ENCODE measurements around the gene KREMEN1. TPM values are rescaled to one million over a fixed set of nuclear protein-coding genes. Genes with fewer than 3 reads are reported as not detected.
A peak's percentile ranks its signal among the peaks of the same experiment; 100 is the strongest.

KREMEN1 gene
- total RNA-seq, 1 donor from 2014 or later, result 23.3 TPM

DNA sequence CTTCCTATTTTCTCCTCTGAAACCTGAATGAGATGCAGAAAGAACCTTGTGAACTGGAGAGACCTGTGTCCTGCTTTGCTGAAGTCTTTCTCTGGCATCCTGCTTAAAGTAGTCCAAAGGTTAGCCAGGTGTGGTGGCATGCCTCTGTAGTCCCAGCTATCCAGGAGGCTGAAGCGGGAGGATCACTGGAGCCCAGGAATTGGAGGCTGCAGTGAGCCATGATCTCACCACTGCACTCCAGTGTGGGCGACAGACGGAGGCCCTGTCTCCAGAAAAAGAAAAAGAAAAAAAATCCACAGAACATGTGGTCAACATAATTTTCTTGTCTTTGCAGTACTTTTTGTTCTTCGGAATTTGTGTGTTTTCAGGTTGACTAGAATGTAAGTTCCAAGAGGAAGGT lies 2.3 kb upstream of the KREMEN1 start:
- TF ChIP-seq, protein P1, sequence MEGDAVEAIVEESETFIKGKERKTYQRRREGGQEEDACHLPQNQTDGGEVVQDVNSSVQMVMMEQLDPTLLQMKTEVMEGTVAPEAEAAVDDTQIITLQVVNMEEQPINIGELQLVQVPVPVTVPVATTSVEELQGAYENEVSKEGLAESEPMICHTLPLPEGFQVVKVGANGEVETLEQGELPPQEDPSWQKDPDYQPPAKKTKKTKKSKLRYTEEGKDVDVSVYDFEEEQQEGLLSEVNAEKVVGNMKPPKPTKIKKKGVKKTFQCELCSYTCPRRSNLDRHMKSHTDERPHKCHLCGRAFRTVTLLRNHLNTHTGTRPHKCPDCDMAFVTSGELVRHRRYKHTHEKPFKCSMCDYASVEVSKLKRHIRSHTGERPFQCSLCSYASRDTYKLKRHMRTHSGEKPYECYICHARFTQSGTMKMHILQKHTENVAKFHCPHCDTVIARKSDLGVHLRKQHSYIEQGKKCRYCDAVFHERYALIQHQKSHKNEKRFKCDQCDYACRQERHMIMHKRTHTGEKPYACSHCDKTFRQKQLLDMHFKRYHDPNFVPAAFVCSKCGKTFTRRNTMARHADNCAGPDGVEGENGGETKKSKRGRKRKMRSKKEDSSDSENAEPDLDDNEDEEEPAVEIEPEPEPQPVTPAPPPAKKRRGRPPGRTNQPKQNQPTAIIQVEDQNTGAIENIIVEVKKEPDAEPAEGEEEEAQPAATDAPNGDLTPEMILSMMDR (IDR thresholded peaks at IDR 0.05), result no peak
- DNase-seq (no peak), ATAC-seq (no peak)
- Histone ChIP-seq H3K27me3 (no peaks in the 10 kb centered on the region), H3K36me3 (no peaks in the 10 kb centered on the region), H3K9me3 (no peaks in the 10 kb centered on the region), H3K4me1 (peaks cover 26% of the 10 kb centered on the region), H3K27ac (no peak overlapping the region), H3K4me3 (no peak overlapping the region)
- intact Hi-C loops (cut with DNase I), result no loop called here

DNA sequence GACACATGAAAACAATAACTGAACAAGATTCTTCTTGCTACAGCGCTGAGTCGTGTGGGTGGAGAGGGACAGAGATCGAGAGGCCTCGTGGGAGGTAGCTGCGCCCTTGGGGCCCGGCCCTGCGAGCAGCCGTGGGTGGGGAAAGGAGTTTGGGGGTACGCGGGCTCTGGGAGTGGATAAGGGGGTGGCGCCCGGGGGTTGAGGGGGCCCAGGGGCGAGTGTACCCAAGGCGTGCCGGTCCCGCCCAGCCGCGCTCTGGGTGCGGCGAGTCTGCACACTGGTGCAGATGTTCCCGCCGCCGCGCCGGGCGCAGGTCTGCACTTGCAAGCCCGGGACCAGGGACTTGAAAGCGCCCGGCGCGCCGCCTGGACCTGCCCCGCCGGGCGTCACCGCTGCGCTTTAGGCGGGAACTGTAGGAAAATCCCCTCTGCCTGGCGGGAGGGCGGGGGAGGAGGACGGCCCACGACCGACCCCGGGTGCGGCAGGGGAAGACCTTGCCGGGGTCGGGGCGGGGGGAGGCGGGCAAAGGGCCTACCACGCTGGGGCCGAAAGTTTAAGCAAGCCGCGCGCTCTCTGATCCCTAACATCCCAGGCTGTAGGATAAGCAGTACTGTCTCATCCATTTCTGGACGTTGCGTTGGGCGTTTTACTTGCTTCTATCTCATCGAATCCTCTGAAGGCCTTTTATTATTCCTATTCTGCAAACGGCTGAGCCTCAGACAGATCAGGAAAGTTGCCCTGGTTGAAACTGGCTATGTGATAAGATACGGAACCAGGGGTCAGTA lies 1.4 kb upstream of the KREMEN1 start:
- TF ChIP-seq, protein P1 (IDR thresholded peaks at IDR 0.05), result no peak
- peak; percentile 83 for DNase-seq
- H3K9me3 ChIP-seq, result no peaks in the 10 kb centered on the region
- H3K27me3 ChIP-seq, result no peaks in the 10 kb centered on the region
- intact Hi-C loops (cut with DNase I), result no loop called here
- peaks cover 26% of the 10 kb centered on the region for H3K4me1 ChIP-seq
- no peak overlapping the region for H3K27ac ChIP-seq
- peak overlapping the region; percentile 53 for H3K4me3 ChIP-seq
- peak; percentile 21 for ATAC-seq
- H3K36me3 ChIP-seq, result no peaks in the 10 kb centered on the region

DNA sequence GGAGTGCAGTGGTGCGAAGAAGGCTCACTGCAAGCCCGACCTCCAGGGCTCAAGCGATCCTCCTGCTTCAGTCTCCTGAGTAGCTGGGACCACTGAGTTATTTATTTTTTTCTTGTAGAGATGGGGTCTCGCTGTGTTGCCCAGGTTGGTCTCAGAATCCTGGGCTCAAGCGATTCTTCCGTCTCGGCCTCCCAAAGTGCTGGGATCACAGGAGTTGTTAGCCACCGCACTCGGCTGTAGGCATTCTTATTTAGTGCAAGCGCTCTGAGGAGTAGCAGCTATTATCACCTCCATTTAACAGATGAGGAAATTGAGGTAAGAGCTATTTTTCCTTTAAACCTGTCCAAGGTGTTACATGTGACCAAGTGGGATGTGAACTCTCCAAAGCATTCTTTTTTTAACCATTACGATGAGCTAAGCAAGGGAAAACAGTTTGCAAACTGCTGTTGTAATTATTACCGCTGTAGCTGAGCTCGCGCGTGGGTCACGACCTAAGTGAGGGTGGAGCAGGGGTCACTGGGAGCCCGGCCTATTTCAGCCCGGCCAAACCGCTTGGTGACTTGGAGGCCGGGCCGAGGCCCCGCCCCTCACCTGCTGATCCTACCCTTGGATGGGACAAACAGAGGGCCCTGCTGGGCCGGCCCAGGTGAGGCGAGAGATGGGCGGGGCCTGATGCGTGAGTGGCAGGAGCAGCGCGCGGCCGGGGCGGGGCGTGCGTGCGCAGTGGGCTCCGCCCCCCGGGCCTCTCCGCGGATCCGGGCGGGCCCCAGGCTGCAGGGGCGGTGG lies 449 bp upstream of the KREMEN1 start:
- H3K27ac ChIP-seq, result no peak overlapping the region
- peak; percentile 97 for ATAC-seq
- H3K4me1 ChIP-seq, result peaks cover 26% of the 10 kb centered on the region
- TF ChIP-seq, protein P1 (IDR thresholded peaks at IDR 0.05), result no peak
- peak overlapping the region; percentile 53 for H3K4me3 ChIP-seq
- H3K36me3 ChIP-seq, result no peaks in the 10 kb centered on the region
- intact Hi-C loops (cut with DNase I), result no loop called here
- no peaks in the 10 kb centered on the region for H3K9me3 ChIP-seq
- peak; percentile 97 for DNase-seq
- H3K27me3 ChIP-seq, result no peaks in the 10 kb centered on the region

DNA sequence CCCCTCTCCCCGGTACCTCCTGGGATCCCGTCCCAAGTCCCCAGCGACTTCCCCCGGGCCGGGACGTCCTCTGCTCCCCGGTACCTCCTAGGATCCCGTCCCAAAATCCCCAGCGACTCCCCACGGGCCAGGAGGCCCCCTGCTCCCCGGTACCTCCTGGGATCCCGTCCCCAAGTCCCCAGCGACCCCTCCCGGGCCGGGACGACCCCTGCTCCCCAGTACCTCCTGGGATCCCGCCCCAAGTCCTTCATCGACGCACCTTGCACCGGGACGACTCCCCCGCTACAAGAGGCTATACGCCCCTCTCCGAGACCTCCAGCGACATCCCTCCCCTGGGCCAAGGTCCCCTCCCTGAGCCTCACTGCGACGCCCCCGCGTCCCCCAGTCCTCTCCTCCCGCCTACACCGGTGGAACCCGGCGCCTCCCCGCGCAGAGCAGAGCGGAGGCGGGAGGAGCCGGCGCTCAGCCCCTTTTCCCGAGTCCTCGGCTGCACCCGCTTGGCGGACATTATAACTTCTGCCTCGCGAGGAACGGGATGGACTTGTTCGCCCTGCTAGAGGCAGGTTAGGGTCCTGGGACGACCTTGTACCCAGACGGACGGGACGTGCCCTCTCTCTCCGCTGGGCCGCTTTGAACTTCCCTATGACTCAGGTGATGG lies 912 bp downstream of the KREMEN1 start:
- DNase-seq, result peak; percentile 80
- ATAC-seq, result peak; percentile 54

DNA sequence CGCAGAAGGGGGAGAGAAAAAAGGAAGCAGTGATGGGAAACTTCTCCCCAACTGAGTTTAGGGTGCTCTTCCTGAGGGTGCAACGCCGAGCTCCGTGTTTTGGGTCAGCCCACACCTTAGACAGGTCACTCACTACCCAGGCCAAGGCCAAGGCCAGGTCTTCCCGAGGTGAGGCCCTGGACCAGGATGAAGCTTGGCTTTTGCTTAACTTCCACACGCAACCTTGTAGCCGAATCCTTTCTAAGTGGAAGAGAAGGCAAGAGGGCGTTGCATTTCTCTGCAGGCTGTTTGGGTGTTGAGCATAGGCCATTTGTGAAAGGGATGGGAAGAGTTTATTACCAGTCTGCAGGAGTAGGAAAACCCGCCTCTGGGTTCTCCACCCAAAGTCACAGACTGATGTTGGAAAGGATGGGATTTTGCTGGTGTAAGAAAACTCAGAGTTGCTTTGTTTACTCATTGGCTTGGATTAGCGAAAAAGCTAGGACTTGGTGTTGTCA lies 1.5 kb downstream of the KREMEN1 start:
- no peaks in the 10 kb centered on the region for H3K9me3 ChIP-seq
- no peak for ATAC-seq
- H3K27ac ChIP-seq, result peak overlapping the region; percentile 68
- intact Hi-C loops (cut with DNase I), result no loop called here
- H3K4me1 ChIP-seq, result peaks cover 26% of the 10 kb centered on the region
- H3K4me3 ChIP-seq, result peak overlapping the region; percentile 76
- TF ChIP-seq, protein P1 (IDR thresholded peaks at IDR 0.05), result no peak
- H3K36me3 ChIP-seq, result no peaks in the 10 kb centered on the region
- no peak for DNase-seq
- H3K27me3 ChIP-seq, result no peaks in the 10 kb centered on the region

More for the DNA sequence above, 912 bp downstream of the KREMEN1 start:
- TF ChIP-seq, protein P1 (IDR thresholded peaks at IDR 0.05), result no peak
- no peaks in the 10 kb centered on the region for H3K36me3 ChIP-seq
- H3K27ac ChIP-seq, result peak overlapping the region; percentile 68
- no peaks in the 10 kb centered on the region for H3K9me3 ChIP-seq
- intact Hi-C loops (cut with DNase I), result no loop called here
- peak overlapping the region; percentile 76 for H3K4me3 ChIP-seq
- no peaks in the 10 kb centered on the region for H3K27me3 ChIP-seq
- H3K4me1 ChIP-seq, result peaks cover 26% of the 10 kb centered on the region

Data from upper lobe of right lung (tissue), 1 donor.